NCI-H2171 treated with DMSO at 0.1 percent for 48 hours (cell line): ENCODE measurements around the gene C4orf51.
"Not testable (repeated sequence)": the region's sequence is repeated elsewhere in the genome, so short reads cannot be mapped to it uniquely, and the experiment has no call there.

Experiments
- DNase-seq: peaks from one replicate; lab custom pipeline; 2025; lab: John Stamatoyannopoulos, UW

C4orf51 gene

GRCh38 chr4:145679991-145680455, at the start of gene C4orf51:
C4orf51 (plus strand) TSS chr4:145680146; CDS start chr4:145680204, 58 bp downstream.
- peak; percentile 15 for DNase-seq

GRCh38 chr4:145635117-145635516, 44.8 kb upstream of the C4orf51 start:
- no peak for DNase-seq

- DNase-seq: no peak
Measured at GRCh38 chr4:145635630-145636029, 44.3 kb upstream of the C4orf51 start.

- no peak for DNase-seq
Measured at GRCh38 chr4:145639186-145639698, 40.7 kb upstream of the C4orf51 start.

DNA sequence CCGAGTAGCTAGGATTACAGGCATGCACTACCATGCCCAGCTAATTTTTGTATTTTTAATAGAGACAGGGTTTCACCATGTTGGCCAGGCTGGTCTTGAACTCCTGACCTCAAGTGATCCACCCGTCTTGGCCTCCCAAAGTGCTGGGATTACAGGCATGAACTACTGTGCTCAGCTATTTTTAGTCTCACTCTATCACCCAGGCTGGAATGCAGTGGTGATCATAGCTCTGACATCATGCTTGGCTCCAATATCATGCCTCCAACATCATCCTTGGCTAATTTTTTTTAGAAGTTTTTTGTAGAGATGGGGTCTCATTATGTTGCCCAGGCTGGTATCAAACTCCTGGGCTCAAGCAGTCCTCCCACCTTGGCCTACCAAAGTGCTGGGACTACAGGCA, 39.7 kb upstream of the C4orf51 start:
- not testable (repeated sequence) for DNase-seq

GRCh38 chr4:145643295-145643694, 36.7 kb upstream of the C4orf51 start:
- DNase-seq: no peak

DNA sequence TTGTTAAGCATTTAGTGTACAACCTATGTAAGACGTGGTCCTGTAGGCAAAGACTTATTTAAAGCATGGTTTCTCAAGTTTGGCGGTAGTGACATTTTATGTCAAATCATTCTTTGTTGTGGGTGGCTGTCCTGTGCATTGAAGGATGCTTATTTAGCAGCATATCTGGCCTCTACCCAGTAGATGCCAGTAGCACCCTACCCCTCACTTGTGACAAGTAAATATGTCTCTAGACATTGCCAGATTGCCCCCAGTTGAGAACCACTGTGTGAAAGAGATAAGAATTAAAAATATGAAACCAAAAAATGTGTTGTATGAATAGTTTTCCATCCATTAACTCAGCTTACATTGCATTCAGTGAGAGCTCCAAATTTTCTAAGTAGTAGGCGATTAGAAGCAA, 35.2 kb upstream of the C4orf51 start:
- no peak for DNase-seq

DNA sequence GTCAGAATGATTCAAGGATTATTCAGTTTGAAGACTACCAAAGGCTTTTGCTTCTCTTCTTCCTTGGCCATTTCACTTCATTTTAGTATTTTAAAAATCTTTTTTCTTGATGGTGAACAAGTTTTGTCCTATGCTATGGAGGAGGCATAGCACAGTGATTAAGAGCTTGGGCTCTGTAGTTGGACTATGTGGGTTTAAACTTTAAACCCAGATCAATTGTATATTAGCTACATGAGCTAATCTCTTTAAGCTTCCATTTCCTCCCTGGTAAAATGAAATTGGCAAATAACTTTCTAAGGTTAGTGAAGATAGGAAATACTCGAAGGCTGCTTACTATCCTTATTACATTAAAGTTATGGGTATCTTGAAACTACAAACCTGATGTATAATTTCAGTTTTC, 23.8 kb upstream of the C4orf51 start:
- DNase-seq: no peak

DNA sequence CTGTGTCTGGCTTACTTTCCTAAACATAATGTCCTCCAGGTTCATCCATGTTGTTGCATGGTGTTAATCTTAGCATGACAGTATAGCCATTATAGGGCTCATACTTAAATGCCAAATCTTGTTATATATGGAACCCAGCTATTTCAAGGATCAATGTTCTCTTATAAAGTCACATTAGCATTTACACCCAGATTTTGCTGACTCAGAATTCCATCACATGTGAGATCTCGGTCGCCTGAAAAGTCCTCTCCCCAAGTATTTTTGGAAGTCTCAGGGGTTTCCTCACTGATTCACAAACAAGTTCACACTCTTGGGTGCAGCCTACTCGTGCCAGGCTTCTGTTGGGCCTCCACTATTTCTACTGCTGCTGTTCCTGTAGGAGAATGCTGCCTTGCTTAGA, 19.9 kb upstream of the C4orf51 start:
- DNase-seq: no peak

GRCh38 chr4:145663194-145663593, 16.8 kb upstream of the C4orf51 start:
- no peak for DNase-seq

- no peak for DNase-seq
Measured at GRCh38 chr4:145665773-145666172, 14.2 kb upstream of the C4orf51 start.

- DNase-seq: no peak
Measured at GRCh38 chr4:145670422-145670821, 9.5 kb upstream of the C4orf51 start.

GRCh38 chr4:145679520-145679919, 426 bp upstream of the C4orf51 start:
- DNase-seq: peak; percentile 74

GRCh38 chr4:145680902-145681301, 956 bp downstream of the C4orf51 start:
- DNase-seq: no peak

DNA sequence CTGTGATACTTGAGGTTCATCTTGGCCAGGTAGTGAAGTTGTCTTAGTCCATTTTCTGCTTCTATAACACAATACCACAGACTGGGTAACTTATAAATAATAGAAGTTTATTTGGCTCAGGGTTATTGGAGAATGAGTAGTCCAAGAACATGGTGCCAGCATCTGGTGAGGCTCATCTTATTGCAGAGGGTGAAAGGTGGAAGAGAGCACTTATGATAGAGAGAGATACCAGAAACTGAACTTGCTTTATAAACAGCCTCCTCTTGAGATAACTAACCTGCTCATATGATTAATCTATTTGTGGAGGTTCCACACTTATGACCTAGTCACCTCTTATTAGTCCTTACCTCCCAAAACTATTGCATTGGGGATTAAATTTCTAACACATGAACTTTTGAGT, 1.6 kb downstream of the C4orf51 start:
- no peak for DNase-seq

GRCh38 chr4:145681956-145682355, 2.0 kb downstream of the C4orf51 start:
- DNase-seq: no peak

- DNase-seq: no peak
Measured at GRCh38 chr4:145686991-145687390, 7.0 kb downstream of the C4orf51 start.

DNA sequence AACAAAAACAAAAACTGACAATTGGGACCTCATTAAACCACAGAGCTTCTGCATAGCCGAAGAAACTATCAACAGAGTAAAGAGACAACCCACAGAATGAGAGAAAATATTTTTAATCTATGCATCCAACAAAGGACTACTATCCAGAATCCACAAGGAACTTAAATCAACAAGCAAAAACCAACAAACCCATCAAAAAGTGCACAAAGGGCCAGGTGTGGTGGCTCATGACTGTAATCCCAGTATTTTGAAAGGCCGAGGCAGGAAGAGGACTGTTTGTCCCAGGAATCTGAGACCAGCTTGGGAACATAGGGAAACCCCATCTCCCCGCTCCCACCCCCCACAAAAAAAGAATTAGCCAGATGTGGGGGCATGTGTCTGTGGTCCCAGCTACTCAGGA, 10.7 kb downstream of the C4orf51 start:
- DNase-seq: no peak

DNA sequence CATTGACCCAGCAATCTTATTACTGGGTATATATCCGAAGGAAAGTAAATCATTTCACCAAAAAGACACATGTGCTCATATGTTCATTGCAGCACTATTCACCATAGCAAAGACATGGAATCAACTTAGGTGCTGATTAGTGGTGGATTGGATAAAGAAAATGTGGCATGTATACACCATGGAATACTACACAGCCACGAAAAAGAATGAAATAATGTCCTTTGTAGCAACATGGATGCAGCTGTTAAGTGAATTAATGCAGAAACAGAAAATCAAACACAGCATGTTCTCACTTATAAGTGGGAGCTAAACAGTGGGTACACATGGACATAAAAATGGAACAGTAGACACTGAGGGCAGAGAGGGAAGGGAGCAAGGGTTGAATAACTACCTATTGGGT, 11.5 kb downstream of the C4orf51 start:
- DNase-seq: not testable (repeated sequence)

DNA sequence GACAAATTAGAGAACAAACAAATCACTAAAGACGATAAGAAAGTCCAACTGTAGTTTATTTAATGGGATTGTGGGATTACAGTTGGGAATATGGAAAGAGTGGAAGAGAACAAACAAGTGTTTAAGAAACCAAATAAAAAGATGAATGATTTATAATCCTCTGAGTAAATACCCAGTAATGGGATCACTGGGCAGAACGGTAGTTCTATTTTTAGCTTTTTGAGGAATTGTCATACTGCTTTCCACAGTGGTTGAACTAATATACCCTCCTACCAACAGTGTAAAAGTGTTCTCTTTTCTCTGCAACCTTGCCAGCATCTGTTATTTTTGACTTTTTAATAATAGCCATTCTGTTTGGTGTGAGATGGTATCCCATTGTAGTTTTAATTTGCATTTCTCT, 15.0 kb downstream of the C4orf51 start:
- no peak for DNase-seq

DNA sequence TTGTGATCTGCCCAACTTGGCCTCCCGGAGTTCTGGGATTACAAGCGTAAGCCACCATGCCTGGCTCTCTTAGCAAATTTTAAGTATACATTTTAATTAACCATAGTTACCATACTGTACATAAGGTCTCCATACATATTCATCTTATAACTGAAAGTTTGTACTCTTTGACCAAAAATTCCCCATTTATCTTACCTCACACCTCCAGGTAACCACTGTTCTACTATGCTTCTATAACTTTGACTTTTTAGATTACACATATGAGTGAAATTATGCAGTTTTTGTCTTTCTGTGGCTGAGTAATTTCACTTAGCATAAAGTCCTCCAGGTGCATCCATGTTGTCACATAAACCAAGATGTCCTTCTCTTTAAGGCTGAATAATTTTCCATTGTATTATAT, 17.4 kb downstream of the C4orf51 start:
- DNase-seq: no peak

- DNase-seq: no peak
Measured at GRCh38 chr4:145698507-145698906, 18.6 kb downstream of the C4orf51 start.

DNA sequence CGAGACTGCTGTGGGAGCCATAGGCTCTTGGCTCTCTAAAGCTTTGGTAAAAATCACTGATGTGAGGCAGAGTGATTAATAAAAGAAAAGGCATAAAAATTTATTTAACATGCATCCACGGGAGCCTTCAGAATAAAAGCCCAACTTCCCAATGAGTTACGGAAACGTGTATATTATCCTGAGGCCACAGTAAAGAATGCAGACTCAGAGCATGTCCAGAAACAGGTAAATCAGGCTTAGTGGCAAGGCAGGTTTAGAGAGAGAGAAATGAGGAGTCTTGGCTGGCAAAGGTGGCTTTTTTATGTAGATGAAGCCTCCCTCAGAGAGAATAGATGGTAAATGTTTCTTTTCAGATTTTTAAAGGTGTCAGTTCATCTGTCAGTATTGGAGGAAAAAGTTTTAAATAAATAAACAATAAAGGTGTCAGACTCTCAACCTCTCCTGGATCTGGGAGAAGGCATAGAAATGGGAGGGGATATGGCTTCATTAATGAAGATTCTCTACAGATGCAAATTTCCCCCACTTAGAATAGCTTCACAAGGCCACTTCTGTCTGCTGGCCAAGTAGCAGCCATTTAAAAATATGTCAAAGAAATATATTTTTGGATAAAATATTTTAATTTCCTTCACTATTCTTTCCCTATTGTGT, 24.0 kb downstream of the C4orf51 start:
- no peak for DNase-seq

GRCh38 chr4:145709336-145709735, 29.4 kb downstream of the C4orf51 start:
- DNase-seq: peak; percentile 79
